Epithelial cell of proximal tubule (primary cell): Measurements from ENCODE around the gene SUDS3. TPM values are rescaled to one million over a fixed set of nuclear protein-coding genes. Genes with fewer than 3 reads are reported as not detected.

Experiments
- DNase-seq: peaks from one replicate; pipeline ENCODE4 v3.0.0-alpha.2; 2011; ENCODE audit warnings: low read depth
- H3K4me3 ChIP-seq: 2 replicates; pipeline ENCODE4 v1.5.1; 2011; ENCODE audit warnings: low read depth, mild to moderate bottlenecking, low read length
- CTCF ChIP-seq: conservative IDR thresholded peaks from 2 replicates; pipeline ENCODE4 v1.5.1; 2012; ENCODE audit warnings: low read depth, mild to moderate bottlenecking, low read length
- total RNA-seq: library from RNA; depleted of rRNA; stranded (reverse); fragments of >200 nt; gene quantifications from 2 replicates; pipeline ENCODE4 v1.2.3, GENCODE V29; 2015

SUDS3 gene
- total RNA-seq, 1 donor from 2014 or later = 25.9 TPM

GRCh38 chr12:118334241-118334640 lies 42.1 kb upstream of the SUDS3 start:
- TF ChIP-seq CTCF = no peak
- no peak for DNase-seq
- H3K4me3 ChIP-seq = no peak overlapping the region

- TF ChIP-seq CTCF = no peak
- DNase-seq = no peak
- H3K4me3 ChIP-seq = no peak overlapping the region
Observed at GRCh38 chr12:118334939-118335567, 41.3 kb upstream of the SUDS3 start.

GRCh38 chr12:118336123-118336522 lies 40.2 kb upstream of the SUDS3 start:
- no peak for TF ChIP-seq CTCF

GRCh38 chr12:118337194-118337838 lies 39.0 kb upstream of the SUDS3 start:
- DNase-seq = no peak
- no peak for TF ChIP-seq CTCF
- H3K4me3 ChIP-seq = no peak overlapping the region

More at GRCh38 chr12:118336123-118336522, 40.2 kb upstream of the SUDS3 start:
- H3K4me3 ChIP-seq = no peak overlapping the region
- no peak for DNase-seq

- TF ChIP-seq CTCF = no peak
- no peak overlapping the region for H3K4me3 ChIP-seq
- DNase-seq = no peak
Observed at GRCh38 chr12:118342090-118342489, 34.3 kb upstream of the SUDS3 start.

- peak; percentile 39 for DNase-seq
- H3K4me3 ChIP-seq = no peak overlapping the region
- TF ChIP-seq CTCF = no peak
Observed at GRCh38 chr12:118344829-118345228, 31.5 kb upstream of the SUDS3 start.

GRCh38 chr12:118345355-118345754 lies 31.0 kb upstream of the SUDS3 start:
- DNase-seq = no peak
- no peak overlapping the region for H3K4me3 ChIP-seq
- TF ChIP-seq CTCF = no peak
